GM12878 (cell line): ENCODE measurements around the gene CEACAM5.
A peak's percentile ranks its signal among the peaks of the same experiment; 100 is the strongest.

Experiments
- BRCA1 ChIP-seq: IDR thresholded peaks from 2 replicates; pipeline ENCODE4 v1.6.1; 2011; ENCODE audit warnings: low read depth, low read length, improper control_type of control experiment
- EGR1 ChIP-seq, 2 experiments: IDR thresholded peaks; 1 replicate in 1 of 2; 2 replicates in 1 of 2; pipeline ENCODE4 v1.6.1; 2011 to 2012; ENCODE audit warnings: low read depth in 2 of 2, low read length in 2 of 2, borderline replicate concordance in 1 of 2, mild to moderate bottlenecking in 1 of 2, moderate library complexity in 1 of 2
- EP300 ChIP-seq, 2 experiments: fragments of 150-350 bp in 1 of 2; IDR thresholded peaks; 2 replicates each; pipeline ENCODE4 v1.6.1; 2011 to 2012; ENCODE audit warnings: low read depth in 2 of 2, low read length in 2 of 2, borderline replicate concordance in 1 of 2, improper control_type of control experiment in 1 of 2, inconsistent platforms in 1 of 2; ENCODE audit not compliant: control insufficient read depth in 1 of 2
- EZH2 ChIP-seq: IDR thresholded peaks from 2 replicates; pipeline ENCODE4 v1.6.1; 2012; ENCODE audit warnings: low read depth, mild to moderate bottlenecking, control low read depth, inconsistent platforms, low read length, borderline replicate concordance; ENCODE audit not compliant: control insufficient read depth
- HDAC2 ChIP-seq: fragments of 200-600 bp; sonication (generic); IDR thresholded peaks from 2 replicates; pipeline ENCODE4 v1.6.1; 2017
- KDM1A ChIP-seq: fragments of 200-600 bp; sonication (generic); IDR thresholded peaks from 2 replicates; pipeline ENCODE4 v1.6.1; 2016; ENCODE audit warnings: borderline replicate concordance
- POU2F2 ChIP-seq: IDR thresholded peaks from 3 replicates; pipeline ENCODE4 v1.6.1; 2011; ENCODE audit warnings: low read depth, mild to moderate bottlenecking, low read length, borderline replicate concordance
- RAD21 ChIP-seq: IDR thresholded peaks from 2 replicates; pipeline ENCODE4 v1.6.1; 2011; ENCODE audit warnings: mild to moderate bottlenecking, low read depth, low read length, moderate library complexity; ENCODE audit not compliant: insufficient read depth
- RB1 ChIP-seq: fragments of 450-650 bp; formaldehyde crosslinking; IDR thresholded peaks from 2 replicates; pipeline ENCODE4 v1.6.1; 2017; ENCODE audit warnings: mild to moderate bottlenecking, borderline replicate concordance
- STAT3 ChIP-seq: IDR thresholded peaks from 2 replicates; pipeline ENCODE4 v1.6.1; 2011; ENCODE audit warnings: low read depth, low read length, improper control_type of control experiment
- TF ChIP-seq, protein P1 (sequence below), 3 experiments: IDR thresholded peaks in 2 of 3; conservative IDR thresholded peaks in 1 of 3; 2 replicates each; pipeline ENCODE4 v1.5.1; 2011; ENCODE audit warnings: low read depth in 3 of 3, low read length in 3 of 3, mild to moderate bottlenecking in 3 of 3, control low read depth in 2 of 3, moderate library complexity in 2 of 3, inconsistent platforms in 1 of 3, mixed read lengths in 1 of 3; ENCODE audit not compliant: control insufficient read depth in 2 of 3, insufficient read depth in 1 of 3; ENCODE audit errors: extremely low read depth in 1 of 3
- TF ChIP-seq, protein P2 (sequence below): IDR thresholded peaks from 2 replicates; pipeline ENCODE4 v1.6.1; 2012; ENCODE audit warnings: mild to moderate bottlenecking, low read depth, low read length
- TF ChIP-seq, protein P3 (sequence below): fragments of 450-650 bp; IDR thresholded peaks from 2 replicates; pipeline ENCODE4 v1.6.1; 2017; ENCODE audit warnings: mild to moderate bottlenecking, moderate library complexity

DNA sequence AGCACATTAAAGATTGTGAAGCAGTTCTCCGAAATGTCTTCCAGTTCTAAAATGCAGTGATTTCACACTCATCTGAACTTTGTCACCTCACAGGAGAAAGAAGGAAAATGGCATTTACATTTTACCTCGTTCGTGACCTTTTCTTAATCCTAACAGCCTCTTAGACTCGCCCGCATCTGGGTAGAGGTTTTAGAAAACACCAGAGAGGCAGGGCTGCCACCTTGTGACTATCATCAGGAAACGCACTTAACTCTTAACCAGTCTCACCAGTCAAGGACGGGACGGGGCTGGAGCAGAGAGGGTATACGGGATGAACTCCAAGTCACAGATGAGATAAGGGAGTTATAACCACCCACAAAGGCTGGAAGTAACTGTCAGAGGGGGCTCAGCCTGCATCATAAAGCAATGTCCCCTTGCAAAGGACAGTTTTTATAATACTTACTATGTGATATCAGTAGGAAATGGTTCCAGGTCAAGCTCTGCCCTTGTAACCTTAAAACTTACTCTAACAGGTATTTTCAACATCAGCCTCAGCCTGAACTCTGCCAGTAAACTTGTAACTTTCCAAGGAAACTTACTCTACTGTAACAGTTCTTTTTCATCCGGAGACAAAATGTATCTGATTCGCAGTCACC is 38.3 kb downstream of the CEACAM5 start:
- TF ChIP-seq EP300 (IDR thresholded peaks at IDR 0.05; ENCODE audit: borderline replicate concordance in 1 of 2, control insufficient read depth in 1 of 2, low read depth in 2 of 2, low read length in 2 of 2), result no peak
- TF ChIP-seq, protein P1, sequence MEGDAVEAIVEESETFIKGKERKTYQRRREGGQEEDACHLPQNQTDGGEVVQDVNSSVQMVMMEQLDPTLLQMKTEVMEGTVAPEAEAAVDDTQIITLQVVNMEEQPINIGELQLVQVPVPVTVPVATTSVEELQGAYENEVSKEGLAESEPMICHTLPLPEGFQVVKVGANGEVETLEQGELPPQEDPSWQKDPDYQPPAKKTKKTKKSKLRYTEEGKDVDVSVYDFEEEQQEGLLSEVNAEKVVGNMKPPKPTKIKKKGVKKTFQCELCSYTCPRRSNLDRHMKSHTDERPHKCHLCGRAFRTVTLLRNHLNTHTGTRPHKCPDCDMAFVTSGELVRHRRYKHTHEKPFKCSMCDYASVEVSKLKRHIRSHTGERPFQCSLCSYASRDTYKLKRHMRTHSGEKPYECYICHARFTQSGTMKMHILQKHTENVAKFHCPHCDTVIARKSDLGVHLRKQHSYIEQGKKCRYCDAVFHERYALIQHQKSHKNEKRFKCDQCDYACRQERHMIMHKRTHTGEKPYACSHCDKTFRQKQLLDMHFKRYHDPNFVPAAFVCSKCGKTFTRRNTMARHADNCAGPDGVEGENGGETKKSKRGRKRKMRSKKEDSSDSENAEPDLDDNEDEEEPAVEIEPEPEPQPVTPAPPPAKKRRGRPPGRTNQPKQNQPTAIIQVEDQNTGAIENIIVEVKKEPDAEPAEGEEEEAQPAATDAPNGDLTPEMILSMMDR (IDR thresholded peaks at IDR 0.05 in 2 of 3, conservative IDR thresholded peaks at IDR 0.05 in 1 of 3; ENCODE audit: control insufficient read depth in 2 of 3, extremely low read depth in 1 of 3, insufficient read depth in 1 of 3, low read depth in 3 of 3, low read length in 3 of 3), result peak; percentile 61 to 65 (median 64)
- no peak for TF ChIP-seq HDAC2
- TF ChIP-seq POU2F2, result no peak
- TF ChIP-seq RAD21, result peak; percentile 69
- TF ChIP-seq, protein P2, sequence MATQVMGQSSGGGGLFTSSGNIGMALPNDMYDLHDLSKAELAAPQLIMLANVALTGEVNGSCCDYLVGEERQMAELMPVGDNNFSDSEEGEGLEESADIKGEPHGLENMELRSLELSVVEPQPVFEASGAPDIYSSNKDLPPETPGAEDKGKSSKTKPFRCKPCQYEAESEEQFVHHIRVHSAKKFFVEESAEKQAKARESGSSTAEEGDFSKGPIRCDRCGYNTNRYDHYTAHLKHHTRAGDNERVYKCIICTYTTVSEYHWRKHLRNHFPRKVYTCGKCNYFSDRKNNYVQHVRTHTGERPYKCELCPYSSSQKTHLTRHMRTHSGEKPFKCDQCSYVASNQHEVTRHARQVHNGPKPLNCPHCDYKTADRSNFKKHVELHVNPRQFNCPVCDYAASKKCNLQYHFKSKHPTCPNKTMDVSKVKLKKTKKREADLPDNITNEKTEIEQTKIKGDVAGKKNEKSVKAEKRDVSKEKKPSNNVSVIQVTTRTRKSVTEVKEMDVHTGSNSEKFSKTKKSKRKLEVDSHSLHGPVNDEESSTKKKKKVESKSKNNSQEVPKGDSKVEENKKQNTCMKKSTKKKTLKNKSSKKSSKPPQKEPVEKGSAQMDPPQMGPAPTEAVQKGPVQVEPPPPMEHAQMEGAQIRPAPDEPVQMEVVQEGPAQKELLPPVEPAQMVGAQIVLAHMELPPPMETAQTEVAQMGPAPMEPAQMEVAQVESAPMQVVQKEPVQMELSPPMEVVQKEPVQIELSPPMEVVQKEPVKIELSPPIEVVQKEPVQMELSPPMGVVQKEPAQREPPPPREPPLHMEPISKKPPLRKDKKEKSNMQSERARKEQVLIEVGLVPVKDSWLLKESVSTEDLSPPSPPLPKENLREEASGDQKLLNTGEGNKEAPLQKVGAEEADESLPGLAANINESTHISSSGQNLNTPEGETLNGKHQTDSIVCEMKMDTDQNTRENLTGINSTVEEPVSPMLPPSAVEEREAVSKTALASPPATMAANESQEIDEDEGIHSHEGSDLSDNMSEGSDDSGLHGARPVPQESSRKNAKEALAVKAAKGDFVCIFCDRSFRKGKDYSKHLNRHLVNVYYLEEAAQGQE, result no peak
- no peak for TF ChIP-seq EZH2
- TF ChIP-seq EGR1 (IDR thresholded peaks at IDR 0.05; ENCODE audit: borderline replicate concordance in 1 of 2, low read depth in 2 of 2, low read length in 2 of 2), result no peak
- TF ChIP-seq, protein P3, sequence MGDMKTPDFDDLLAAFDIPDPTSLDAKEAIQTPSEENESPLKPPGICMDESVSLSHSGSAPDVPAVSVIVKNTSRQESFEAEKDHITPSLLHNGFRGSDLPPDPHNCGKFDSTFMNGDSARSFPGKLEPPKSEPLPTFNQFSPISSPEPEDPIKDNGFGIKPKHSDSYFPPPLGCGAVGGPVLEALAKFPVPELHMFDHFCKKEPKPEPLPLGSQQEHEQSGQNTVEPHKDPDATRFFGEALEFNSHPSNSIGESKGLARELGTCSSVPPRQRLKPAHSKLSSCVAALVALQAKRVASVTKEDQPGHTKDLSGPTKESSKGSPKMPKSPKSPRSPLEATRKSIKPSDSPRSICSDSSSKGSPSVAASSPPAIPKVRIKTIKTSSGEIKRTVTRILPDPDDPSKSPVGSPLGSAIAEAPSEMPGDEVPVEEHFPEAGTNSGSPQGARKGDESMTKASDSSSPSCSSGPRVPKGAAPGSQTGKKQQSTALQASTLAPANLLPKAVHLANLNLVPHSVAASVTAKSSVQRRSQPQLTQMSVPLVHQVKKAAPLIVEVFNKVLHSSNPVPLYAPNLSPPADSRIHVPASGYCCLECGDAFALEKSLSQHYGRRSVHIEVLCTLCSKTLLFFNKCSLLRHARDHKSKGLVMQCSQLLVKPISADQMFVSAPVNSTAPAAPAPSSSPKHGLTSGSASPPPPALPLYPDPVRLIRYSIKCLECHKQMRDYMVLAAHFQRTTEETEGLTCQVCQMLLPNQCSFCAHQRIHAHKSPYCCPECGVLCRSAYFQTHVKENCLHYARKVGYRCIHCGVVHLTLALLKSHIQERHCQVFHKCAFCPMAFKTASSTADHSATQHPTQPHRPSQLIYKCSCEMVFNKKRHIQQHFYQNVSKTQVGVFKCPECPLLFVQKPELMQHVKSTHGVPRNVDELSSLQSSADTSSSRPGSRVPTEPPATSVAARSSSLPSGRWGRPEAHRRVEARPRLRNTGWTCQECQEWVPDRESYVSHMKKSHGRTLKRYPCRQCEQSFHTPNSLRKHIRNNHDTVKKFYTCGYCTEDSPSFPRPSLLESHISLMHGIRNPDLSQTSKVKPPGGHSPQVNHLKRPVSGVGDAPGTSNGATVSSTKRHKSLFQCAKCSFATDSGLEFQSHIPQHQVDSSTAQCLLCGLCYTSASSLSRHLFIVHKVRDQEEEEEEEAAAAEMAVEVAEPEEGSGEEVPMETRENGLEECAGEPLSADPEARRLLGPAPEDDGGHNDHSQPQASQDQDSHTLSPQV, result no peak
- no peak for TF ChIP-seq KDM1A
- no peak for TF ChIP-seq STAT3
- TF ChIP-seq BRCA1, result no peak
- TF ChIP-seq RB1, result no peak
